HepG2 (cell line): ENCODE data around the gene FGFR1OP2. TPM values are rescaled to one million over a fixed set of nuclear protein-coding genes. Genes with fewer than 3 reads are reported as not detected.

Experiments
- AFF4 ChIP-seq: sonication (generic); formaldehyde crosslinking; IDR thresholded peaks from 2 replicates; pipeline ENCODE4 v1.4.0; 2020; ENCODE audit warnings: missing genetic modification reagents
- AKNA ChIP-seq: sonication (generic); formaldehyde crosslinking; IDR thresholded peaks from 2 replicates; pipeline ENCODE4 v1.4.0; 2020; ENCODE audit warnings: missing genetic modification reagents, borderline replicate concordance
- FOSL1 ChIP-seq: sonication (generic); formaldehyde crosslinking; IDR thresholded peaks from 2 replicates; pipeline ENCODE4 v1.9.0; 2021; ENCODE audit warnings: missing genetic modification reagents, borderline replicate concordance
- GTF2F1 ChIP-seq: fragments of 150-350 bp; IDR thresholded peaks from 2 replicates; pipeline ENCODE4 v1.6.1; 2014; ENCODE audit warnings: low read length
- ISX ChIP-seq: sonication (generic); formaldehyde crosslinking; conservative IDR thresholded peaks from 2 replicates; pipeline ENCODE4 v1.5.0; 2020; ENCODE audit warnings: missing genetic modification reagents
- SAFB2 ChIP-seq: sonication (generic); formaldehyde crosslinking; IDR thresholded peaks from 2 replicates; pipeline ENCODE4 v1.5.1; 2020; ENCODE audit warnings: missing genetic modification reagents, low read depth, mild to moderate bottlenecking, borderline replicate concordance
- SP2 ChIP-seq: sonication (generic); formaldehyde crosslinking; IDR thresholded peaks from 2 replicates; pipeline ENCODE4 v1.5.1; 2020; ENCODE audit warnings: mild to moderate bottlenecking, missing genetic modification reagents
- ZFP1 ChIP-seq: IDR thresholded peaks from 2 replicates; pipeline ENCODE4 v1.6.1; 2016
- ZNF543 ChIP-seq: sonication (generic); formaldehyde crosslinking; IDR thresholded peaks from 2 replicates; pipeline ENCODE4 v1.4.0; 2020; ENCODE audit warnings: mild to moderate bottlenecking, missing genetic modification reagents
- ZNF552 ChIP-seq: sonication (generic); formaldehyde crosslinking; IDR thresholded peaks from 2 replicates; pipeline ENCODE4 v1.9.0; 2022; ENCODE audit warnings: missing genetic modification reagents, mild to moderate bottlenecking, borderline replicate concordance
- ZNF605 ChIP-seq: sonication (generic); formaldehyde crosslinking; IDR thresholded peaks from 2 replicates; pipeline ENCODE4 v1.8.0; 2022; ENCODE audit warnings: mild to moderate bottlenecking, missing genetic modification reagents
- ZNF7 ChIP-seq: IDR thresholded peaks from 2 replicates; pipeline ENCODE4 v1.6.1; 2016; ENCODE audit warnings: missing biosample characterization, missing genetic modification reagents
- polyA plus RNA-seq, 8 experiments: library from polyadenylated mRNA; depleted of rRNA in 3 of 8; stranded (reverse) in 7 of 8; unstranded in 1 of 8; fragments of >200 nt; fragmentation: Illumina TruSeq in 4 of 8; extraction: Trizol in 4 of 8; gene quantifications; 2 replicates each; pipeline versions ENCODE4 v1.2.1 to v1.2.3, GENCODE V29; 2011 to 2016; ENCODE audit warnings: low read depth in 4 of 8, missing spikeins in 1 of 8, mixed read lengths in 1 of 8; ENCODE audit not compliant: insufficient read depth in 1 of 8
- total RNA-seq, 5 experiments: library from RNA; depleted of rRNA; stranded (reverse); fragments of >200 nt; fragmentation: Illumina TruSeq; extraction: Trizol; gene quantifications; 2 replicates each; pipeline ENCODE4 v1.2.3, GENCODE V29; 2016; ENCODE audit warnings: low read depth in 1 of 5

FGFR1OP2 gene
- total and polyA plus RNA-seq, 2 of the 13 experiments (the other 11 are each of a cell fraction or from before 2014, with no cell fraction given), result 18.3 to 38.1 TPM

- no peak; the same call in 1 of the 2 replicates for TF ChIP-seq SAFB2 (CRISPR knock-in tag)
- peak; percentile 62; the same call in 1 of the 2 replicates for TF ChIP-seq ZNF605 (CRISPR knock-in tag)
- TF ChIP-seq SP2 (CRISPR knock-in tag), result peak; percentile 66
- TF ChIP-seq FOSL1 (CRISPR knock-in tag), result no peak
- TF ChIP-seq AKNA (CRISPR knock-in tag), result no peak
- TF ChIP-seq ZFP1, result no peak; the same call in 1 of the 2 replicates
- TF ChIP-seq ZNF7 (CRISPR knock-in tag), result no peak
- no peak for TF ChIP-seq GTF2F1
- no peak for TF ChIP-seq ZNF552 (CRISPR knock-in tag)
- TF ChIP-seq ISX (CRISPR knock-in tag), result no peak
- peak; percentile 63; the same call in 1 of the 2 replicates for TF ChIP-seq ZNF543 (CRISPR knock-in tag)
- TF ChIP-seq AFF4 (CRISPR knock-in tag), result no peak
Measured at GRCh38 chr12:26937863-26938700, at the start of gene FGFR1OP2, which contains the start of gene INTS13 (continued).
